HUES64 (cell line): Measurements from ENCODE around the gene PTH2.

Experiments used
- H3K27ac ChIP-seq: 2 replicates; pipeline ENCODE4 v1.7.0; 2013; ENCODE audit warnings: low read depth, low read length, inconsistent platforms
- H3K27me3 ChIP-seq: 2 replicates; pipeline ENCODE4 v1.6.1; 2013; ENCODE audit warnings: mild to moderate bottlenecking, low read length; ENCODE audit not compliant: insufficient read depth
- H3K36me3 ChIP-seq: 2 replicates; pipeline ENCODE4 v1.6.1; 2013; ENCODE audit warnings: mild to moderate bottlenecking, low read length; ENCODE audit not compliant: insufficient read depth
- H3K4me1 ChIP-seq: 2 replicates; pipeline ENCODE4 v1.6.1; 2013; ENCODE audit warnings: mild to moderate bottlenecking, low read length, moderate library complexity; ENCODE audit not compliant: insufficient read depth
- H3K4me3 ChIP-seq: 2 replicates; pipeline ENCODE4 v1.5.1; 2013; ENCODE audit warnings: mild to moderate bottlenecking, low read length, moderate library complexity
- H3K9ac ChIP-seq: 2 replicates; pipeline ENCODE4 v1.6.1; 2013; ENCODE audit warnings: mild to moderate bottlenecking, low read depth, low read length
- H3K9me3 ChIP-seq: 2 replicates; pipeline ENCODE4 v1.6.1; 2013; ENCODE audit warnings: low read depth, low read length; ENCODE audit not compliant: insufficient read depth
- WGBS: fragments of 150-250, 120-280 bp; methylation state at CpG from one replicate; pipeline ENCODE4 v1.1.7; 2013; ENCODE audit warnings: missing lambda C conversion rate; 5-methylcytosine and 5-hydroxymethylcytosine counted together

The PTH2 gene

GRCh38 chr19:49407079-49407478 lies 16.2 kb downstream of the PTH2 start:
- H3K4me3 ChIP-seq: no peak overlapping the region
- H3K36me3 ChIP-seq: no peaks in the 10 kb centered on the region
- no peak overlapping the region for H3K9ac ChIP-seq
- 89% methylated on average over 7 of the region's 7 CpGs for WGBS
- H3K27me3 ChIP-seq: no peaks in the 10 kb centered on the region
- peaks cover 15% of the 10 kb centered on the region for H3K4me1 ChIP-seq
- no peaks in the 10 kb centered on the region for H3K9me3 ChIP-seq
- no peak overlapping the region for H3K27ac ChIP-seq

GRCh38 chr19:49403404-49404187 lies 19.6 kb downstream of the PTH2 start:
- Histone ChIP-seq H3K9me3 (no peaks in the 10 kb centered on the region), H3K27ac (peak overlapping the region; percentile 90), H3K36me3 (no peaks in the 10 kb centered on the region), H3K9ac (peak overlapping the region; percentile 45; the same call in 1 of the 2 replicates), H3K4me1 (peaks cover 17% of the 10 kb centered on the region), H3K27me3 (no peaks in the 10 kb centered on the region), H3K4me3 (peak overlapping the region; percentile 38; the same call in 1 of the 2 replicates)
- WGBS: 29% methylated on average over 7 of the region's 7 CpGs

- Histone ChIP-seq H3K27me3 (no peaks in the 10 kb centered on the region), H3K4me1 (peaks cover 19% of the 10 kb centered on the region), H3K27ac (no peak overlapping the region), H3K9ac (no peak overlapping the region), H3K9me3 (no peaks in the 10 kb centered on the region), H3K36me3 (no peaks in the 10 kb centered on the region), H3K4me3 (no peak overlapping the region)
- WGBS: 93% methylated on average over 5 of the region's 6 CpGs
These were observed 23.2 kb downstream of the PTH2 start for GRCh38 chr19:49400029-49400428.

- Histone ChIP-seq H3K36me3 (no peaks in the 10 kb centered on the region), H3K27me3 (no peaks in the 10 kb centered on the region), H3K4me3 (no peak overlapping the region), H3K9me3 (no peaks in the 10 kb centered on the region), H3K9ac (no peak overlapping the region), H3K27ac (no peak overlapping the region), H3K4me1 (peaks cover 11% of the 10 kb centered on the region)
- 98% methylated on average over 5 of the region's 6 CpGs for WGBS
These were observed 24.3 kb downstream of the PTH2 start for GRCh38 chr19:49398931-49399330.

GRCh38 chr19:49398001-49398615 lies 25.1 kb downstream of the PTH2 start:
- Histone ChIP-seq H3K9me3 (no peaks in the 10 kb centered on the region), H3K4me3 (no peak overlapping the region), H3K9ac (no peak overlapping the region), H3K4me1 (0 out of 2 replicates have a peak, but pooled peaks cover 4% of the 10 kb centered on the region), H3K27ac (no peak overlapping the region), H3K27me3 (no peaks in the 10 kb centered on the region), H3K36me3 (no peaks in the 10 kb centered on the region)
- 56% methylated on average over 11 of the region's 11 CpGs for WGBS

GRCh38 chr19:49396738-49397505 lies 26.3 kb downstream of the PTH2 start:
- H3K27ac ChIP-seq: no peak overlapping the region
- 94% methylated on average over 8 of the region's 8 CpGs for WGBS

GRCh38 chr19:49395581-49396407 lies 27.4 kb downstream of the PTH2 start:
- H3K27ac ChIP-seq: no peak overlapping the region
- no peaks in the 10 kb centered on the region for H3K27me3 ChIP-seq
- no peak overlapping the region for H3K9ac ChIP-seq
- 0 out of 2 replicates have a peak, but pooled peaks cover 4% of the 10 kb centered on the region for H3K4me1 ChIP-seq
- WGBS: 76% methylated on average over 15 of the region's 15 CpGs
- H3K9me3 ChIP-seq: no peaks in the 10 kb centered on the region
- H3K4me3 ChIP-seq: no peak overlapping the region
- no peaks in the 10 kb centered on the region for H3K36me3 ChIP-seq

More at GRCh38 chr19:49396738-49397505, 26.3 kb downstream of the PTH2 start:
- no peaks in the 10 kb centered on the region for H3K9me3 ChIP-seq
- H3K27me3 ChIP-seq: no peaks in the 10 kb centered on the region
- H3K4me3 ChIP-seq: no peak overlapping the region
- H3K36me3 ChIP-seq: no peaks in the 10 kb centered on the region
- no peak overlapping the region for H3K9ac ChIP-seq
- 0 out of 2 replicates have a peak, but pooled peaks cover 4% of the 10 kb centered on the region for H3K4me1 ChIP-seq

GRCh38 chr19:49393881-49394280 lies 29.4 kb downstream of the PTH2 start:
- Histone ChIP-seq H3K4me1 (0 out of 2 replicates have a peak, but pooled peaks cover 4% of the 10 kb centered on the region), H3K9me3 (no peaks in the 10 kb centered on the region), H3K4me3 (no peak overlapping the region), H3K9ac (no peak overlapping the region), H3K27ac (no peak overlapping the region), H3K36me3 (no peaks in the 10 kb centered on the region), H3K27me3 (no peaks in the 10 kb centered on the region)
- 90% methylated on average over 4 of the region's 5 CpGs for WGBS

- Histone ChIP-seq H3K4me3 (no peak overlapping the region), H3K9me3 (no peaks in the 10 kb centered on the region), H3K27ac (no peak overlapping the region), H3K9ac (no peak overlapping the region), H3K27me3 (no peaks in the 10 kb centered on the region), H3K36me3 (no peaks in the 10 kb centered on the region), H3K4me1 (no peaks in the 10 kb centered on the region)
- 42% methylated on average over 14 of the region's 14 CpGs for WGBS
These were observed 31.5 kb downstream of the PTH2 start for GRCh38 chr19:49391581-49392399.

GRCh38 chr19:49390929-49391359 lies 32.3 kb downstream of the PTH2 start:
- Histone ChIP-seq H3K9ac (no peak overlapping the region), H3K9me3 (no peaks in the 10 kb centered on the region), H3K27me3 (no peaks in the 10 kb centered on the region), H3K4me1 (no peaks in the 10 kb centered on the region), H3K4me3 (no peak overlapping the region), H3K36me3 (no peaks in the 10 kb centered on the region), H3K27ac (no peak overlapping the region)
- 77% methylated on average over 9 of the region's 9 CpGs for WGBS
